ENCODE measurements around the gene AP1AR. TPM values are rescaled to one million over a fixed set of nuclear protein-coding genes. Genes with fewer than 3 reads are reported as not detected.

The AP1AR gene
- total RNA-seq, 1 donor from 2014 or later = 31.0 TPM

GRCh38 chr4:112230879-112231778 is 458 bp upstream of the AP1AR start:
- DNase-seq (ENCODE audit: low read depth) = peak; percentile 75
- TF ChIP-seq, protein P1, sequence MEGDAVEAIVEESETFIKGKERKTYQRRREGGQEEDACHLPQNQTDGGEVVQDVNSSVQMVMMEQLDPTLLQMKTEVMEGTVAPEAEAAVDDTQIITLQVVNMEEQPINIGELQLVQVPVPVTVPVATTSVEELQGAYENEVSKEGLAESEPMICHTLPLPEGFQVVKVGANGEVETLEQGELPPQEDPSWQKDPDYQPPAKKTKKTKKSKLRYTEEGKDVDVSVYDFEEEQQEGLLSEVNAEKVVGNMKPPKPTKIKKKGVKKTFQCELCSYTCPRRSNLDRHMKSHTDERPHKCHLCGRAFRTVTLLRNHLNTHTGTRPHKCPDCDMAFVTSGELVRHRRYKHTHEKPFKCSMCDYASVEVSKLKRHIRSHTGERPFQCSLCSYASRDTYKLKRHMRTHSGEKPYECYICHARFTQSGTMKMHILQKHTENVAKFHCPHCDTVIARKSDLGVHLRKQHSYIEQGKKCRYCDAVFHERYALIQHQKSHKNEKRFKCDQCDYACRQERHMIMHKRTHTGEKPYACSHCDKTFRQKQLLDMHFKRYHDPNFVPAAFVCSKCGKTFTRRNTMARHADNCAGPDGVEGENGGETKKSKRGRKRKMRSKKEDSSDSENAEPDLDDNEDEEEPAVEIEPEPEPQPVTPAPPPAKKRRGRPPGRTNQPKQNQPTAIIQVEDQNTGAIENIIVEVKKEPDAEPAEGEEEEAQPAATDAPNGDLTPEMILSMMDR (IDR thresholded peaks at IDR 0.05; ENCODE audit: insufficient read depth, low read length, poor library complexity, severe bottlenecking) = no peak
- Histone ChIP-seq H3K27me3 (ENCODE audit: control insufficient read depth, insufficient read depth, low read length) (no peaks in the 10 kb centered on the region), H3K4me3 (ENCODE audit: low read depth, low read length) (peak overlapping the region; percentile 94), H3K36me3 (ENCODE audit: control insufficient read depth, insufficient read depth, low read length) (no peaks in the 10 kb centered on the region)

GRCh38 chr4:112234952-112235609 is 3.5 kb downstream of the AP1AR start:
- Histone ChIP-seq H3K4me3 (ENCODE audit: low read depth, low read length) (no peak overlapping the region), H3K27me3 (ENCODE audit: control insufficient read depth, insufficient read depth, low read length) (no peaks in the 10 kb centered on the region), H3K36me3 (ENCODE audit: control insufficient read depth, insufficient read depth, low read length) (no peaks in the 10 kb centered on the region)
- DNase-seq (ENCODE audit: low read depth) = peak; percentile 52
- TF ChIP-seq, protein P1 (IDR thresholded peaks at IDR 0.05; ENCODE audit: insufficient read depth, low read length, poor library complexity, severe bottlenecking) = peak; percentile 81

DNA sequence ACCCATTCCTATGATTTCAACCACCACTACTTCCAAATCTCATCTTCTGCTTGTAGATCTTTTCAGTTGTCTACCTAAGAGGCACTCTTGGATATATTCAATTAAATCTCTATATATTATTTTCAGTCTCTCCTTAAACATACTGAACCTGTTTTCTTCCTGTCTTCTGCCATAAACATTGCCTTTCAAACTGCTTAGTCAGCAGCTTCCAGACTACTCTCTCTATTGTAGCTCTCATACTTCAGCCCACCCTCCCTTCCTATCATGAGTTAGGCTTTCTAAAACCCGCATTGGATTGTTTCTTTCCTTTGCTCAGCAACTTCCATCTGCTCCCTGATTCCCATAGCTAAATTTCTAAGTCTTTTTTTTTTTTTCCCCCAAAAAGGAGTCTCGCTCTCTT is 4.5 kb downstream of the AP1AR start:
- H3K4me3 ChIP-seq (ENCODE audit: low read depth, low read length) = no peak overlapping the region
- no peak for DNase-seq (ENCODE audit: low read depth)
- TF ChIP-seq, protein P1 (IDR thresholded peaks at IDR 0.05; ENCODE audit: insufficient read depth, low read length, poor library complexity, severe bottlenecking) = no peak
- no peaks in the 10 kb centered on the region for H3K27me3 ChIP-seq (ENCODE audit: control insufficient read depth, insufficient read depth, low read length)
- no peaks in the 10 kb centered on the region for H3K36me3 ChIP-seq (ENCODE audit: control insufficient read depth, insufficient read depth, low read length)

- TF ChIP-seq, protein P1 (IDR thresholded peaks at IDR 0.05; ENCODE audit: insufficient read depth, low read length, poor library complexity, severe bottlenecking) = no peak
- Histone ChIP-seq H3K27me3 (ENCODE audit: control insufficient read depth, insufficient read depth, low read length) (no peaks in the 10 kb centered on the region), H3K4me3 (ENCODE audit: low read depth, low read length) (no peak overlapping the region), H3K36me3 (ENCODE audit: control insufficient read depth, insufficient read depth, low read length) (no peaks in the 10 kb centered on the region)
- DNase-seq (ENCODE audit: low read depth) = no peak
Observed at GRCh38 chr4:112238833-112239232, 7.2 kb downstream of the AP1AR start.

DNA sequence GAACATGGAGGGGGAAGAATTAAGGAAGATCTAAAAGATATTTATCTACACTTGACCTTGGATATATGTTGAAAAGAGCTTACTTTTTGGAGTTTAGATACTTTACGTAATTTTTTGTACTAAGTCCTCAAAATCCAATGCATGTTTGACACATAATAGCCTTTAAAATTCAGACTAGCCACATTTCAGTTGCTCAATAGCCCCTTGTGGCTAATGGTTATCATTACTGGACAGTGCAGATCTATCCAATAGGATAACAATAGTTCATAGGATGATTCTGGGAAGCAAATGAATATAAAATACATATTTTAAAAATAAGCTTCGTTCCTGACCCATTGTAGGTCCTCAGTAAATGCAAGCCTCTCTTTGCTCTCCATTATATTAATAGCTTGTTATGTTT is 13.8 kb downstream of the AP1AR start:
- no peak for DNase-seq (ENCODE audit: low read depth)
- no peaks in the 10 kb centered on the region for H3K27me3 ChIP-seq (ENCODE audit: control insufficient read depth, insufficient read depth, low read length)
- no peaks in the 10 kb centered on the region for H3K36me3 ChIP-seq (ENCODE audit: control insufficient read depth, insufficient read depth, low read length)

More for the DNA sequence above, 13.8 kb downstream of the AP1AR start:
- H3K4me3 ChIP-seq (ENCODE audit: low read depth, low read length) = no peak overlapping the region
- TF ChIP-seq, protein P1 (IDR thresholded peaks at IDR 0.05; ENCODE audit: insufficient read depth, low read length, poor library complexity, severe bottlenecking) = no peak
